Measurements from ENCODE around the gene NDFIP2. TPM values are rescaled to one million over a fixed set of nuclear protein-coding genes. Genes with fewer than 3 reads are reported as not detected.

Gene NDFIP2
- total and polyA plus RNA-seq, 5 donors from 2014 or later: 2.9 to 5.4 (median 4.7) TPM

DNA sequence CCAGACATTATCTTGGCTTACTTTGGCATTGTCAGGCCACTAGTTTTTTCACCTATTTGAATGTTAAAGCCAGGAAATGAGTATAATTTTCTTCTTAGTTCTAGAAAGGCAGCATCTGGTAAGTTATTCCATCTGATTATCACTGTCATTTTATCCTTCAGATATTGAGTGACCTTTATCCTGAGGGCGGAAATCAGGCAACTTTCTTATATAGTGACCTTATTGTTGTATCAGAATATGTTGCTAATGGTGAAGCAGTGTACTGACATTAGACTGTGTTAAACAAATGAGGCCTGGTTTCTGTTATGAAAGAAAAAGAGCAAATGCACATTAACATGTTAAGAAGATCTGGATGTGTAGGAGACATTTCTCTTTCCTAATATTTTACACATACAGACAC is 5.4 kb upstream of the NDFIP2 start:
- H3K27ac ChIP-seq (ENCODE audit: insufficient read depth, low read length, poor library complexity, severe bottlenecking): no peak overlapping the region
- Mint-ChIP-seq H3K27ac (no peak overlapping the region), H3K27me3 (peaks cover 4% of the 10 kb centered on the region), H3K4me3 (no peak overlapping the region), H3K4me1 (peaks cover 0 to 13% (median 7%) of the 10 kb centered on the region in 4 donors), H3K9me3 (peaks cover 0 to 4% (median 0%) of the 10 kb centered on the region in 7 donors), H3K36me3 (no peaks in the 10 kb centered on the region)
- H3K4me3 ChIP-seq (ENCODE audit: low read depth, low read length): no peak overlapping the region
- DNase-seq: no peak
- no peaks in the 10 kb centered on the region for H3K4me1 ChIP-seq (ENCODE audit: control insufficient read depth, insufficient read depth, low read length, poor library complexity, severe bottlenecking)
- H3K27me3 ChIP-seq (ENCODE audit: control insufficient read depth, insufficient read depth, low read length): no peaks in the 10 kb centered on the region
- no peaks in the 10 kb centered on the region for H3K9me3 ChIP-seq (ENCODE audit: control insufficient read depth in 2 of 2, low read length in 2 of 2)
- no peak for ATAC-seq (ENCODE audit: low read depth in 2 of 2)
- H3K36me3 ChIP-seq (ENCODE audit: control insufficient read depth, insufficient read depth, low read length): no peaks in the 10 kb centered on the region

DNA sequence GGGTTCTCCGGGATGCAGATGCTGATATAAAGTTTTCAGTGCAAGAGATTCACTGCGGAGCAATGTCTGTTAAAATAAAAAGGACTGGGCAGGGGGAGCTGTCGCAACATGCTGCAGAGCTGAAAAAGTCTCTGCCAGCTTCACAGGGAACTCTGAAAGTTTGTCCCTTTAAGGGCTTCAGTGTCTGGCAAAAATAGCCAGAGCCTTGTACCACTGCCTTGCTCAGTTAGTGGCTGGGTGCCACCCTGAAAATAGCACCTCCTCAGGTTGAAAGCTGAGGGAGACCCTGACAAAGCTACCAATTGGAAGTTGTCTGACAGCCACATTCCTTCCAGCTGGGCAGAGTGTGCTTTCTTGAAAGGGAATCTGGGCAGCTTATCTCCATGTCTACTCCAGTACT is 3.0 kb upstream of the NDFIP2 start:
- Histone ChIP-seq H3K27me3 (ENCODE audit: control insufficient read depth, insufficient read depth, low read length) (no peaks in the 10 kb centered on the region), H3K36me3 (ENCODE audit: control insufficient read depth, insufficient read depth, low read length) (no peaks in the 10 kb centered on the region), H3K9me3 (ENCODE audit: control insufficient read depth in 2 of 2, low read length in 2 of 2) (no peaks in the 10 kb centered on the region), H3K4me1 (ENCODE audit: control insufficient read depth, insufficient read depth, low read length, poor library complexity, severe bottlenecking) (peaks cover 16% of the 10 kb centered on the region), H3K4me3 (ENCODE audit: low read depth, low read length) (no peak overlapping the region), H3K27ac (ENCODE audit: insufficient read depth, low read length, poor library complexity, severe bottlenecking) (no peak overlapping the region)
- Mint-ChIP-seq H3K27ac (no peak overlapping the region), H3K27me3 (peaks cover 4% of the 10 kb centered on the region), H3K36me3 (no peaks in the 10 kb centered on the region), H3K4me3 (peak overlapping the region in 1 of 4 donors; percentile 5), H3K4me1 (peaks cover 1 to 30% (median 12%) of the 10 kb centered on the region in 4 donors), H3K9me3 (peaks cover 0 to 4% (median 0%) of the 10 kb centered on the region in 7 donors)
- DNase-seq: no peak
- ATAC-seq (ENCODE audit: low read depth in 2 of 2): no peak

DNA sequence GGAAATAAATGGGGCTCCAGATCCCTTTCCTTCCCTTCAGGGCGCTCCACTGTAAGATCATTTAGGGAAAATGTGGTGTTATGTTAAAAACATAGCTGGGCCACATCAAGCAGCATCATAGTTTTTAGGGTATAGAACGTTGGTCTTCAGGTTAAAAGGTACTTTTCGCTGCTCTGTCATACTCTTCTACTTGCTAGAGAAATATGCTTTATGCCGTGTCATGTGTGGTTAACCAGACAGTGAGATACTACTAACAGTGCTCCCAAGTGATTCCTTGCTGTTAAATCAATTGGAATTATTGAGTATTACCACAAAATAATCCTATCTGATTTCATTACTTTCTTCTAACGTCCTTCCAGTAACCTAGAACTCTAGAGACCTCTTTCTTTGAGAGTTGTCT is 1.1 kb upstream of the NDFIP2 start:
- Mint-ChIP-seq H3K27me3 (peaks cover 4% of the 10 kb centered on the region), H3K4me3 (peak overlapping the region; percentile 87 to 96 (median 92)), H3K9me3 (no peaks in the 10 kb centered on the region), H3K36me3 (no peaks in the 10 kb centered on the region), H3K27ac (peak overlapping the region in 1 of 3 donors; percentile 87), H3K4me1 (peaks cover 11 to 42% (median 22%) of the 10 kb centered on the region in 4 donors)
- Histone ChIP-seq H3K4me3 (ENCODE audit: low read depth, low read length) (no peak overlapping the region), H3K27ac (ENCODE audit: insufficient read depth, low read length, poor library complexity, severe bottlenecking) (no peak overlapping the region), H3K9me3 (ENCODE audit: control insufficient read depth in 2 of 2, low read length in 2 of 2) (no peaks in the 10 kb centered on the region), H3K27me3 (ENCODE audit: control insufficient read depth, insufficient read depth, low read length) (no peaks in the 10 kb centered on the region), H3K36me3 (ENCODE audit: control insufficient read depth, insufficient read depth, low read length) (no peaks in the 10 kb centered on the region), H3K4me1 (ENCODE audit: control insufficient read depth, insufficient read depth, low read length, poor library complexity, severe bottlenecking) (peaks cover 17% of the 10 kb centered on the region)
- ATAC-seq (ENCODE audit: low read depth in 2 of 2) (no peak), DNase-seq (no peak)

DNA sequence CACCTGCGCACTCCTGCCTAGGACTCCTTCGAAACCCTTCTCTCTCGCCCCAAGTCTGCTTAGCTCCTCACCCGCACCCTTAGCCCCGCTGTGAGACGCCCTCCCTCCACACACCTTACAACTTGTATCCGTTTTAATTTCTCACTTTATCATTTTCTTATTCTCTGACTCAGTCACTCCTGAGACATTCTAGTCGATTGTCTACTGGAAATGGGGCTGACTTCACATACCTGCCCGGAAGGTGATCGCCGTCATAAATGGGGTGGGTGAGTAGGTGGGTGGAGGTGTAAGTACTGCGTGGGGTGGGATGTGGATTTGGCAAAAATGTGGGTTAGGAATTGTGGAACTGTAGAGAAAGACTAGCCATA is 714 bp downstream of the NDFIP2 start:
- Histone ChIP-seq H3K36me3 (ENCODE audit: control insufficient read depth, insufficient read depth, low read length) (no peaks in the 10 kb centered on the region), H3K4me3 (ENCODE audit: low read depth, low read length) (peak overlapping the region; percentile 85), H3K9me3 (ENCODE audit: control insufficient read depth in 2 of 2, low read length in 2 of 2) (no peaks in the 10 kb centered on the region), H3K27me3 (ENCODE audit: control insufficient read depth, insufficient read depth, low read length) (no peaks in the 10 kb centered on the region), H3K27ac (ENCODE audit: insufficient read depth, low read length, poor library complexity, severe bottlenecking) (peak overlapping the region; percentile 5), H3K4me1 (ENCODE audit: control insufficient read depth, insufficient read depth, low read length, poor library complexity, severe bottlenecking) (peaks cover 17% of the 10 kb centered on the region)
- peaks cover 4% of the 10 kb centered on the region for H3K27me3 Mint-ChIP-seq
- peak in 2 of 3 donors; percentile 4 to 58 for DNase-seq
- no peaks in the 10 kb centered on the region for H3K36me3 Mint-ChIP-seq
- peaks cover 12 to 52% (median 31%) of the 10 kb centered on the region in 4 donors for H3K4me1 Mint-ChIP-seq
- peak overlapping the region; percentile 87 to 96 (median 92) for H3K4me3 Mint-ChIP-seq
- H3K9me3 Mint-ChIP-seq: no peaks in the 10 kb centered on the region
- ATAC-seq (ENCODE audit: low read depth in 2 of 2): peak; percentile 28 to 41
- H3K27ac Mint-ChIP-seq: peak overlapping the region; percentile 82 to 87 (median 86)

DNA sequence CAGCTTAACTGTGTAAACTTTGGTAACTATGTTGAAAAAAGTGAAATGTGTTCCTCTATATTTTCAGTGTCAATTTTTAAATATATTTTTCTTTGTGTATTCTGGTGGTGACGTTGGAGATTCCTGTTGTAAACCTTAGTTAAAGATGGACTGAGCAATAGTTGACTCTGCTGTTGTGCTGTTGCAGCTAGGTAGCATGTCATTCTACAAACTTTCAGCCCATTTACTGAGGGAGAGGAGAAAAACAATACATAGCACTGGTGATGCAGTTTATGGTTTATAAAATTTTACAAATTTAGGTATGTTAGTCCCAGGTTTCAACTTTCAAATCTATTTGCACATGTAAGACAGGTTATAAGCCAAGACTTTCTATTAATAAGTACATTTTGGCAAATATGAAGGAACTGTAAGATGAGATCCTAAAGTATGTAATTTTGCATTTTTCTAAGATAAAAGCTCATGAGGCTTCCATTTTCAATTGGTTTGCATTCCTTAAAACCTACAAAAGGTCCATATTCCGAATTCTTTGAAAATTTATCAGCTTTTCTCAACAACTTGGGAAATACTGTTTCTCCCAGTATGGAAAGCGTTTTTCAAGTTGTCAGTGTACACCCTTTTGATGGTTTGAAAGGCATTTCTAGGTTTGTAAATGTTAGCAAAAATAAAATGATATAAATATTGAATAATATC is 1.5 kb downstream of the NDFIP2 start:
- H3K4me1 Mint-ChIP-seq: peaks cover 12 to 52% (median 38%) of the 10 kb centered on the region in 4 donors
- H3K27ac Mint-ChIP-seq: peak overlapping the region in 1 of 3 donors; percentile 86
- no peaks in the 10 kb centered on the region for H3K9me3 ChIP-seq (ENCODE audit: control insufficient read depth in 2 of 2, low read length in 2 of 2)
- no peaks in the 10 kb centered on the region for H3K9me3 Mint-ChIP-seq
- H3K36me3 ChIP-seq (ENCODE audit: control insufficient read depth, insufficient read depth, low read length): no peaks in the 10 kb centered on the region
- ATAC-seq (ENCODE audit: low read depth in 2 of 2): no peak
- peak overlapping the region; percentile 87 to 96 (median 92) for H3K4me3 Mint-ChIP-seq
- peaks cover 17% of the 10 kb centered on the region for H3K4me1 ChIP-seq (ENCODE audit: control insufficient read depth, insufficient read depth, low read length, poor library complexity, severe bottlenecking)
- no peaks in the 10 kb centered on the region for H3K27me3 ChIP-seq (ENCODE audit: control insufficient read depth, insufficient read depth, low read length)
- peaks cover 4% of the 10 kb centered on the region for H3K27me3 Mint-ChIP-seq
- peak overlapping the region; percentile 85 for H3K4me3 ChIP-seq (ENCODE audit: low read depth, low read length)
- DNase-seq: no peak
- no peaks in the 10 kb centered on the region for H3K36me3 Mint-ChIP-seq
- no peak overlapping the region for H3K27ac ChIP-seq (ENCODE audit: insufficient read depth, low read length, poor library complexity, severe bottlenecking)

DNA sequence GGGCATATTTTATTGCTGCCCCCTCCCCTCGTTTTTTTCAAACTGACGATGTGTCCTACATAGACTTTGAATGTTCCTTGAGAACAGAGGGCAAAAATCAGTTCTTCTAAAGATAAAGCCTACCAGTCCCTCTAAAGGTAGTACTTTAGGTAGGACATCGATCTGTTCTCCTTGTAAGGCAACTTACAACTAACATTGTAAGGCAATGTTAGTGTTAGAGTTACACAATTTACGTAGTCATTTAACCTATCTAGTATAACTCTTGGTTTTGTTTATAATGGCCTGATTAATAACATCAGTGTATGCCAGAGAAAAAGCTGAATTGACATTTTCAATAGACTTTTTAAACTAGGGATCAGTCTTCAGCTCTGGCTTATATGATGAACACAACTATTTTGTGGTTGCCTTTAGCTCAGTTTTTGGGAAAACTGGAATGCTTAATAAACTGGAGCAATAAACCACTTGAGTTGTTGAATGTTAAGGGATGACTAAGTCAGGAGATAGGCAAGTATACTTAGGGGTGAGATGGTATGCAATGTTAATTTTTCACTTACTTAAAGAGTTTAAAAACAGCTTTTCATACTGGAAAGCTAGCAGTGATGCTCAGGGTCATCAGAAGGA is 2.2 kb downstream of the NDFIP2 start:
- H3K4me1 Mint-ChIP-seq: peaks cover 12 to 57% (median 41%) of the 10 kb centered on the region in 4 donors
- peaks cover 17% of the 10 kb centered on the region for H3K4me1 ChIP-seq (ENCODE audit: control insufficient read depth, insufficient read depth, low read length, poor library complexity, severe bottlenecking)

DNA sequence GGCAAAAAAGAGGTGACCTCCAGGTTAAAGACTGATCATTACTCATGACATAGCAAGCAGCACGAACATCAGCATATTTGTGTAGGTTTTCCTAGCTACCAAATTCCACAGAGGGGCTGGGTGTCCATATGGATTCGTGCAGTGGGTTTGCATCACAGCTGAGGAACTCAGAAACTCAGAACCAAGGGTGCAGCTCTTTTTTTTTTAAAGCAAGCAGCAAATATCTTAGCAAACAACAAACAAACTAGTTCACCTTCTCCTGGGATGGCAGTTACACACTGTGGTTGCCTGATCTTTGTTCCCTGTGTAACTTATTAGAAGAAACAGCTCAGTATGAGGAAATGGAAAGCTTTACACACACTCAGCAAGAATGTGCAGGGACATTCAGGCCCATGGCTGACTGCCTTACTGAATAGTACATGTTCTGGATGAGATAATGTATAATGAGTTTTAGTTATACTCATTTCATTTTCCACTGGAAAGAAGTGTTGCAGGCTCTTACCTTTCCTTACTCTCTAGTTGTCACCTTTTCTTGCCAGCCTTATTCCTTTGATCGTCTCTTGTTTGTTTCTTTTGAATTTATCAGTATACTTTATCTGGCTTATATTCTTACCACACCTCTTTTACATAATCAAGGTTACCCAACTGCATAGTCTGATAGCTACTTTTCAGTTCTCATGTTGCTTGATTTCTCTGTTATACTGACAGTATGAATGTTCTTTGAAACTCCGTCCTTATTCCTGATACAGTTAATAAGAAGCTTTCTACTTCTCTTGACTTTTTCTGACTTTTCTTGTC is 4.3 kb downstream of the NDFIP2 start:
- H3K4me1 ChIP-seq (ENCODE audit: control insufficient read depth, insufficient read depth, low read length, poor library complexity, severe bottlenecking): peaks cover 17% of the 10 kb centered on the region
- H3K4me3 ChIP-seq (ENCODE audit: low read depth, low read length): no peak overlapping the region
- H3K4me1 Mint-ChIP-seq: peaks cover 12 to 55% (median 39%) of the 10 kb centered on the region in 4 donors
- ATAC-seq (ENCODE audit: low read depth in 2 of 2) (no peak), DNase-seq (no peak)
- H3K27ac ChIP-seq (ENCODE audit: insufficient read depth, low read length, poor library complexity, severe bottlenecking): no peak overlapping the region
- no peaks in the 10 kb centered on the region for H3K36me3 Mint-ChIP-seq
- no peak overlapping the region for H3K27ac Mint-ChIP-seq
- no peaks in the 10 kb centered on the region for H3K27me3 ChIP-seq (ENCODE audit: control insufficient read depth, insufficient read depth, low read length)
- no peaks in the 10 kb centered on the region for H3K9me3 ChIP-seq (ENCODE audit: control insufficient read depth in 2 of 2, low read length in 2 of 2)
- no peaks in the 10 kb centered on the region for H3K9me3 Mint-ChIP-seq
- H3K27me3 Mint-ChIP-seq: no peaks in the 10 kb centered on the region
- H3K36me3 ChIP-seq (ENCODE audit: control insufficient read depth, insufficient read depth, low read length): no peaks in the 10 kb centered on the region
- peak overlapping the region in 1 of 4 donors; percentile 24 for H3K4me3 Mint-ChIP-seq

More for the DNA sequence above, 2.2 kb downstream of the NDFIP2 start:
- Histone ChIP-seq H3K27ac (ENCODE audit: insufficient read depth, low read length, poor library complexity, severe bottlenecking) (no peak overlapping the region), H3K9me3 (ENCODE audit: control insufficient read depth in 2 of 2, low read length in 2 of 2) (no peaks in the 10 kb centered on the region), H3K36me3 (ENCODE audit: control insufficient read depth, insufficient read depth, low read length) (no peaks in the 10 kb centered on the region), H3K4me3 (ENCODE audit: low read depth, low read length) (no peak overlapping the region), H3K27me3 (ENCODE audit: control insufficient read depth, insufficient read depth, low read length) (no peaks in the 10 kb centered on the region)
- Mint-ChIP-seq H3K27ac (no peak overlapping the region), H3K27me3 (peaks cover 4% of the 10 kb centered on the region), H3K4me3 (peak overlapping the region in 3 of 4 donors; percentile 26 to 66 (median 27)), H3K36me3 (no peaks in the 10 kb centered on the region), H3K9me3 (no peaks in the 10 kb centered on the region)
- DNase-seq (no peak), ATAC-seq (ENCODE audit: low read depth in 2 of 2) (no peak)
